Measurements from ENCODE around the gene LRRC72.

DNA sequence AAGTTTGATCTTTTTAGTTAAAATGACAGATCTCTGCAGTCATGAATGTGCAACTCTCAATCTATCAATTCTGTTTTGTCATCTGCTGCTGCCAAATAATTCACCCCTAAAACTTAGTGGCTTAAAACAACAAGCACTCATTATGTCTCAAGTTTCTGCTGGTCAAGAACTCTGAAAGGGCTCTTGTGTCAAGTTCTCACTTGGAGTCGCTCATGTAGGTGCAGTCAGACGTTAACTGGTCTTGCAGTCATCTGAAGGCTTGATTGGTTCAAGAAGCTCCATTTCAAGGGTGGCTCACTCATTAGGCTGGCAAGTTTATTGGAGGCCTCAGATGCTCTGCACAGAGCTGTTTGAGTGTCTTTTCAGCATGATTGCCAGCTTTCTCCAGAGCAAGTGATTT, 28.5 kb upstream of the LRRC72 start:
- TF ChIP-seq, protein P1, sequence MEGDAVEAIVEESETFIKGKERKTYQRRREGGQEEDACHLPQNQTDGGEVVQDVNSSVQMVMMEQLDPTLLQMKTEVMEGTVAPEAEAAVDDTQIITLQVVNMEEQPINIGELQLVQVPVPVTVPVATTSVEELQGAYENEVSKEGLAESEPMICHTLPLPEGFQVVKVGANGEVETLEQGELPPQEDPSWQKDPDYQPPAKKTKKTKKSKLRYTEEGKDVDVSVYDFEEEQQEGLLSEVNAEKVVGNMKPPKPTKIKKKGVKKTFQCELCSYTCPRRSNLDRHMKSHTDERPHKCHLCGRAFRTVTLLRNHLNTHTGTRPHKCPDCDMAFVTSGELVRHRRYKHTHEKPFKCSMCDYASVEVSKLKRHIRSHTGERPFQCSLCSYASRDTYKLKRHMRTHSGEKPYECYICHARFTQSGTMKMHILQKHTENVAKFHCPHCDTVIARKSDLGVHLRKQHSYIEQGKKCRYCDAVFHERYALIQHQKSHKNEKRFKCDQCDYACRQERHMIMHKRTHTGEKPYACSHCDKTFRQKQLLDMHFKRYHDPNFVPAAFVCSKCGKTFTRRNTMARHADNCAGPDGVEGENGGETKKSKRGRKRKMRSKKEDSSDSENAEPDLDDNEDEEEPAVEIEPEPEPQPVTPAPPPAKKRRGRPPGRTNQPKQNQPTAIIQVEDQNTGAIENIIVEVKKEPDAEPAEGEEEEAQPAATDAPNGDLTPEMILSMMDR (IDR thresholded peaks at IDR 0.05; ENCODE audit: poor library complexity): no peak
- TF ChIP-seq EZH2 (IDR thresholded peaks at IDR 0.05; ENCODE audit: borderline replicate concordance): no peak

Measured in hepatocyte (in vitro differentiated cells).